ENCODE results near the gene FAM120C.
A peak's percentile ranks its signal among the peaks of the same experiment; 100 is the strongest.

The FAM120C gene

GRCh38 chrX:54157561-54157960 is 25.5 kb downstream of the FAM120C start:
- DNase-seq (ENCODE audit: low spot score) = no peak

GRCh38 chrX:54134269-54134668 is 48.8 kb downstream of the FAM120C start:
- no peak for DNase-seq (ENCODE audit: low spot score)

- DNase-seq (ENCODE audit: low spot score) = no peak
Observed at GRCh38 chrX:54116391-54116790, 66.7 kb downstream of the FAM120C start.

GRCh38 chrX:54093571-54093970 is 89.5 kb downstream of the FAM120C start:
- DNase-seq (ENCODE audit: low spot score) = no peak

- no peak for DNase-seq (ENCODE audit: low spot score)
Observed at GRCh38 chrX:54093159-54093558, 89.9 kb downstream of the FAM120C start.

GRCh38 chrX:54090880-54091279 is 92.2 kb downstream of the FAM120C start:
- DNase-seq (ENCODE audit: low spot score) = no peak

- no peak for DNase-seq (ENCODE audit: low spot score)
Observed at GRCh38 chrX:54089191-54089590, 93.9 kb downstream of the FAM120C start.

GRCh38 chrX:54087661-54088060 is 95.4 kb downstream of the FAM120C start:
- no peak for DNase-seq (ENCODE audit: low spot score)

- no peak for DNase-seq (ENCODE audit: low spot score)
Observed at GRCh38 chrX:54085666-54086065, 97.4 kb downstream of the FAM120C start.

GRCh38 chrX:54076903-54077302 is 106.2 kb downstream of the FAM120C start:
- no peak for DNase-seq (ENCODE audit: low spot score)

GRCh38 chrX:54074826-54075225 is 108.2 kb downstream of the FAM120C start:
- DNase-seq (ENCODE audit: low spot score) = no peak

GRCh38 chrX:54067766-54068165 is 115.3 kb downstream of the FAM120C start:
- no peak for DNase-seq (ENCODE audit: low spot score)

GRCh38 chrX:54066841-54067240 is 116.2 kb downstream of the FAM120C start:
- no peak for DNase-seq (ENCODE audit: low spot score)

GRCh38 chrX:54064564-54064963 is 118.5 kb downstream of the FAM120C start:
- DNase-seq (ENCODE audit: low spot score) = no peak

- no peak for DNase-seq (ENCODE audit: low spot score)
Observed at GRCh38 chrX:54063361-54063760, 119.7 kb downstream of the FAM120C start.

- no peak for DNase-seq (ENCODE audit: low spot score)
Observed at GRCh38 chrX:54049801-54050200, 133.3 kb downstream of the FAM120C start.

GRCh38 chrX:54048412-54048811 is 134.6 kb downstream of the FAM120C start:
- DNase-seq (ENCODE audit: low spot score) = no peak

GRCh38 chrX:54045563-54046228 is 137.4 kb downstream of the FAM120C start:
- DNase-seq (ENCODE audit: low spot score) = no peak

- no peak for DNase-seq (ENCODE audit: low spot score)
Observed at GRCh38 chrX:54044877-54045338, 138.1 kb downstream of the FAM120C start.

- DNase-seq (ENCODE audit: low spot score) = peak; percentile 92
Observed at GRCh38 chrX:54044126-54044876, 138.8 kb downstream of the FAM120C start, which contains the start of gene PHF8. Gene PHF8, minus strand, starts transcription at chrX:54044473. Its CDS starts 1,745 bp downstream, at chrX:54042728.

- DNase-seq (ENCODE audit: low spot score) = peak; percentile 24
Observed at GRCh38 chrX:54043541-54044125, 139.4 kb downstream of the FAM120C start.

GRCh38 chrX:54043056-54043455 is 140.0 kb downstream of the FAM120C start:
- DNase-seq (ENCODE audit: low spot score) = no peak

GRCh38 chrX:54042609-54043021 is 140.4 kb downstream of the FAM120C start:
- peak; percentile 17 for DNase-seq (ENCODE audit: low spot score)

Measured in Ammon's horn (tissue), 1 donor.